ENCODE results near the gene SLC7A9.

SLC7A9 gene

DNA sequence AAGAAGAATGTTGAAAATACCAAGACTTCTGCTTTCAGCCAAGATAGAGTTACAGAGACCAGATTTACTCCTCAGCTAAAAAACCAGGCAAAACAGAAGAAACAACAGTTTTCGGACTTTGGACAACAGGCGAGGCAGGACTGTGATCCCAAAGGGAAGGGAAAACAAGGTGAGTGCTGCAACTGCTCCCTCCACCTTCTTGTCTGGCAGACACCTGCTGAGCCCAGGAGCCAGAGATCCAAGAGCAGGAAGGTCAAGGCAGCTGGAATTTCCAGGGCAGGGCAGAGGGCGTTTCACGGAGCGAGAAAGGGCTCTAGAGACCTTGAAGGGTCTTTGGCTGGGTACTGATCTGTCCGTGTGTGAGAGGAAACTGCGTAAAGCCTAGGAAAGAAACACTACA is 32.9 kb upstream of the SLC7A9 start:
- H3K27ac ChIP-seq (ENCODE audit: low read length): no peak overlapping the region
- H3K36me3 ChIP-seq (ENCODE audit: control insufficient read depth in 2 of 2, insufficient read depth in 2 of 2, low read length in 2 of 2): peaks cover 22 to 23% of the 10 kb centered on the region in 2 donors

DNA sequence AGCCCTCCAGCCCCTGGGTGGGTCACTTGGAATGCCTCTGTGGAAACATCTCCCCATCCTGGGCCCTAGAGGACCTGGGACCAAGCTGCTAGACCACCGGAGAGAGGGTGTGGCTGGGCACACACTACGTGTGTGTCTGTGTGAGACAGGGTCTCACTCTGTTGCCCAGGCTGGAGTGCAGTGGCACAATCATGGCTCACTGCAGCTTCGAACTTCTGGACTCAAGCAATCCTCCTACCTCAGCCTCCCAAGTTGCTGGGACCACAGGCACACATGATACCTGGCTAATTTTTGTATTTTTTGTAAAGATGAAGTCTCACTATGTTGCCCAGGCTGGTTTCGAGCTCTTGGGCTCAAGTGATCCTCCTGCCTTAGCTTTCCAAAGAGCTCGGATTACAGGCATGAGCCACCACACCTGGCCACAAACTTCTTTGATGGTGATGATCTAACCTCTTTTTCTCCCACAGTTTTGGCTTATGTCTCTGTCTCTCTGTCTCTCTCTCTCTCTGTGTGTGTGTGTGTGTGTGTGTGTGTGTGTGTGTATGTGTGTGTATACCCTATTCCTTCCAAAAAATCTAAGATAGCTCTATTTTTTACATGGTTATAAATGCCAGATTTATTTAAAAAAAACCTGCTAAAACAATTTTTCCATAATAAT is 32.1 kb upstream of the SLC7A9 start:
- H3K9me3 ChIP-seq (ENCODE audit: control insufficient read depth in 2 of 2, low read length in 2 of 2): peaks cover 6% of the 10 kb centered on the region in 2 donors
- H3K27me3 ChIP-seq (ENCODE audit: control insufficient read depth in 1 of 2, insufficient read depth in 2 of 2, low read length in 2 of 2): no peaks in the 10 kb centered on the region
- no peaks in the 10 kb centered on the region for H3K4me1 ChIP-seq (ENCODE audit: control insufficient read depth, insufficient read depth, low read length)
- H3K9ac ChIP-seq (ENCODE audit: low read length in 2 of 2): no peak overlapping the region
- H3K36me3 ChIP-seq (ENCODE audit: control insufficient read depth in 2 of 2, insufficient read depth in 2 of 2, low read length in 2 of 2): peaks cover 20 to 26% of the 10 kb centered on the region in 2 donors
- no peak overlapping the region for H3K27ac ChIP-seq (ENCODE audit: low read length)
- H3K4me3 ChIP-seq (ENCODE audit: low read length in 2 of 2): no peak overlapping the region

More for the DNA sequence above, 32.9 kb upstream of the SLC7A9 start:
- Histone ChIP-seq H3K4me1 (ENCODE audit: control insufficient read depth, insufficient read depth, low read length) (no peaks in the 10 kb centered on the region), H3K27me3 (ENCODE audit: control insufficient read depth in 1 of 2, insufficient read depth in 2 of 2, low read length in 2 of 2) (no peaks in the 10 kb centered on the region), H3K9me3 (ENCODE audit: control insufficient read depth in 2 of 2, low read length in 2 of 2) (peaks cover 6% of the 10 kb centered on the region in 2 donors), H3K9ac (ENCODE audit: low read length in 2 of 2) (no peak overlapping the region), H3K4me3 (ENCODE audit: low read length in 2 of 2) (no peak overlapping the region)

DNA sequence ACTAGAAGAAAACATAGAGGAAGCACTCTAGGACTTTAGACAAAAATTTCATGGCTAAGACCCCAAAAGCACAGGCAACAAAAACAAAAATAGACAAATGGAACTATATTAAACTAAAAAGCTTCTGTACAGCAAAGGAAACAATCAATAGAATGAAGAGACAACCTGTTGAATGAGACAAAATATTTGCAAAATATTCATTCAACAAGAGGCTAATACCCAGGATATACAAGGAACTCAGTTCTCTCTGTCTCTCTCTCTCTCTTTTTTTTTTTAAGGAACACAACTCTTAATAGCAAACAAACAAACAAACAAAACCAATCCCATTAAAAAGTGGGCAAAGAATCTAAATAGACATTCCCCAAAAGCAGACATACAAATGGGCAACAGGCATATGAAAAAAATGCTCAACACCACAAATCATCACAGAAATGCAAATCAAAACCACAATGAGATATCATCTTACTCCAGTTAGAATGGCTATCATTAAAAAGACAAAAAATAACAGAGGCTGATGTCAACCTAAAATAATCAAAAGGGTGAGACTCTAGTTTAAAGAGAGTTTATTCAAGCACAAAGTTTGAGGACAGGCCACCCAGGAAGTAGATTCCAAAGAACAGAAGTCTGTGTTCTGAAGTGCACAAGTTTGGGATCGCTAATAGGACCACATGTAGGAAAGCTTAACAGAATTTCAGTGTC is 27.1 kb upstream of the SLC7A9 start:
- no peak overlapping the region for H3K27ac ChIP-seq (ENCODE audit: low read length)
- H3K9ac ChIP-seq (ENCODE audit: low read length in 2 of 2): no peak overlapping the region
- no peak overlapping the region for H3K4me3 ChIP-seq (ENCODE audit: low read length in 2 of 2)
- H3K36me3 ChIP-seq (ENCODE audit: control insufficient read depth in 2 of 2, insufficient read depth in 2 of 2, low read length in 2 of 2): peaks cover 23 to 32% of the 10 kb centered on the region in 2 donors
- H3K27me3 ChIP-seq (ENCODE audit: control insufficient read depth in 1 of 2, insufficient read depth in 2 of 2, low read length in 2 of 2): no peaks in the 10 kb centered on the region
- no peaks in the 10 kb centered on the region for H3K4me1 ChIP-seq (ENCODE audit: control insufficient read depth, insufficient read depth, low read length)
- H3K9me3 ChIP-seq (ENCODE audit: control insufficient read depth in 2 of 2, low read length in 2 of 2): peaks cover 4 to 6% of the 10 kb centered on the region in 2 donors

DNA sequence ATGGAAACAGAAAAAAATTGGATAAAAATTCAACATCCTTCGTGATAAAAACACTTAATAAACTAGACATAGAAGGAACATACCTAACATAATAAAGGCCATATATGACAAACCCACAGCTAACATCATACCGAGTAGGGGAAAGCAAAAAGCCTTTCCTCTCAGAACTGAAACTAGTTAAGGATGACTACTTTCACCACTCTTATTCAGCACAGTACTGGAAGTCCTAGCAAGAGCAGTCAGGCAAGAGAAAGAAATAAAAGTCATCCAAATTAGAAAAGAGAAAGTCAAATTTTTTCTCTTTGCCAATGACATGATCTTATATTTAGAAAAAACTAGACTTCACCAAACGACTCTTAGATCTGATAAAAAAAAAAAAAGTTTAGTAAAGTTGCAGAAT is 25.8 kb upstream of the SLC7A9 start:
- no peak overlapping the region for H3K4me3 ChIP-seq (ENCODE audit: low read length in 2 of 2)
- no peak overlapping the region for H3K9ac ChIP-seq (ENCODE audit: low read length in 2 of 2)
- H3K27ac ChIP-seq (ENCODE audit: low read length): no peak overlapping the region
- no peaks in the 10 kb centered on the region for H3K4me1 ChIP-seq (ENCODE audit: control insufficient read depth, insufficient read depth, low read length)
- peaks cover 6 to 9% of the 10 kb centered on the region in 2 donors for H3K9me3 ChIP-seq (ENCODE audit: control insufficient read depth in 2 of 2, low read length in 2 of 2)
- peaks cover 20 to 32% of the 10 kb centered on the region in 2 donors for H3K36me3 ChIP-seq (ENCODE audit: control insufficient read depth in 2 of 2, insufficient read depth in 2 of 2, low read length in 2 of 2)
- H3K27me3 ChIP-seq (ENCODE audit: control insufficient read depth in 1 of 2, insufficient read depth in 2 of 2, low read length in 2 of 2): no peaks in the 10 kb centered on the region

DNA sequence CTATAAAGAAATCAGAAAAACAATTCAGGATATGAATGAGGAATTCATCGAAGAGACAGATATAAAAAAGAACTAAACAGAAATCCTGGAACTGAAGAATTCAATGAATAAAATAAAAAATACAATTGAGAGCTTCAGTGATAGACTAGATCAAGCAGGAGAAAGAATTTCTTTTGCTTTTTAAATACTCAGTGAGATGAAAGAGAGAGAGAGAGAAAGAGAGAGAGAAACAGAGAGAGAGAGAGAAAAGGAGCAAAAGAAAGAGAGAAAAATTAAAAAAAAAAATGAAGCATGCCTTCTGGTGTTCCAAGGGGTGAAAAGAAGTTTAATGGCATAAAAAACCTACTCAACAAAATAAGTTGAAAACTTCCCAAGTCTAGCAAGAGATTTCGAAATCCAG is 22.0 kb upstream of the SLC7A9 start:
- Histone ChIP-seq H3K9me3 (ENCODE audit: control insufficient read depth in 2 of 2, low read length in 2 of 2) (peaks cover 6 to 9% of the 10 kb centered on the region in 2 donors), H3K4me3 (ENCODE audit: low read length in 2 of 2) (no peak overlapping the region), H3K4me1 (ENCODE audit: control insufficient read depth, insufficient read depth, low read length) (no peaks in the 10 kb centered on the region), H3K36me3 (ENCODE audit: control insufficient read depth in 2 of 2, insufficient read depth in 2 of 2, low read length in 2 of 2) (peaks cover 12 to 28% of the 10 kb centered on the region in 2 donors), H3K27me3 (ENCODE audit: control insufficient read depth in 1 of 2, insufficient read depth in 2 of 2, low read length in 2 of 2) (no peaks in the 10 kb centered on the region), H3K27ac (ENCODE audit: low read length) (no peak overlapping the region), H3K9ac (ENCODE audit: low read length in 2 of 2) (no peak overlapping the region)

DNA sequence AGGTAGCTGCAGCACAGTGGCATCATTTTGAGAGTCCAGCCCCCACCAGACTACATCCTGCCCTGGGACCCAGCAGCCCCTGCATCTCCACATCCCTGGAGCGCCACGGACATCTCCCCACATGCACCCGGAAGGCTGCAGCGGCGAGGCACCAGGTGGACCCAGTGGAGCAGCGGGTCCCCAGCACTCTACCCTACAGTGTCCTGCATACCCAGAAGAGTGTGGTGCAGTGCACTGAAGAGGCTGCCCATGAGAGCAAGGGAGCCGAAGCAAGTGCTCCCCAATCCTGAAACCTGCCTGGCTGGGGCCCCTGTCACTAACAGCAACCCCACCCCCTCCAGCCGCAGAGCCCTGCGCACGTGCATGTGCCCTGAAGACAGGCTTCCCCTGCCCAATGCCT is 21.3 kb upstream of the SLC7A9 start:
- H3K27me3 ChIP-seq (ENCODE audit: control insufficient read depth in 1 of 2, insufficient read depth in 2 of 2, low read length in 2 of 2): no peaks in the 10 kb centered on the region
- H3K4me3 ChIP-seq (ENCODE audit: low read length in 2 of 2): no peak overlapping the region
- H3K27ac ChIP-seq (ENCODE audit: low read length): no peak overlapping the region
- peaks cover 6 to 9% of the 10 kb centered on the region in 2 donors for H3K9me3 ChIP-seq (ENCODE audit: control insufficient read depth in 2 of 2, low read length in 2 of 2)
- H3K36me3 ChIP-seq (ENCODE audit: control insufficient read depth in 2 of 2, insufficient read depth in 2 of 2, low read length in 2 of 2): peaks cover 12 to 32% of the 10 kb centered on the region in 2 donors
- H3K4me1 ChIP-seq (ENCODE audit: control insufficient read depth, insufficient read depth, low read length): no peaks in the 10 kb centered on the region
- H3K9ac ChIP-seq (ENCODE audit: low read length in 2 of 2): no peak overlapping the region

DNA sequence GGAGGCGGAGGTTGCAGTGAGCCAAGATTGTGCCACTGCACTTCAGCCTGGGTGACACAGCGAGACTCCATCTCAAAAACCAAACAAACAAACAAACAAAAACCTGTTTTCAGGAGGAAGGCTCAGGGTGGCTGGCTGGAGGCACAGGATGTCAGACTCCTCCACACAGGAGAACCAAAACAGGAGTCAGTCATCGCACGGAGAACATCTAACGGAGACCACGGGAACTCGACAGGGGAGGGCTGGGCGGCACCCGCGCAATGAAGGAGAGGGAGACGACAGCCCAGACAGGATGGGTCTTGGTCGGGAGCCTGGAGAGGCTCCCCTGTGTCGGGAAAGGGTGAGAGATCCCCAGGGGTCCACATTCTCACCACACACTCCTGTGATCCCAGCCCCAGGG is 20.8 kb upstream of the SLC7A9 start:
- Histone ChIP-seq H3K36me3 (ENCODE audit: control insufficient read depth in 2 of 2, insufficient read depth in 2 of 2, low read length in 2 of 2) (peaks cover 16 to 32% of the 10 kb centered on the region in 2 donors), H3K27ac (ENCODE audit: low read length) (no peak overlapping the region), H3K27me3 (ENCODE audit: control insufficient read depth in 1 of 2, insufficient read depth in 2 of 2, low read length in 2 of 2) (no peaks in the 10 kb centered on the region), H3K4me3 (ENCODE audit: low read length in 2 of 2) (no peak overlapping the region), H3K9me3 (ENCODE audit: control insufficient read depth in 2 of 2, low read length in 2 of 2) (peaks cover 6 to 9% of the 10 kb centered on the region in 2 donors), H3K4me1 (ENCODE audit: control insufficient read depth, insufficient read depth, low read length) (no peaks in the 10 kb centered on the region), H3K9ac (ENCODE audit: low read length in 2 of 2) (no peak overlapping the region)

DNA sequence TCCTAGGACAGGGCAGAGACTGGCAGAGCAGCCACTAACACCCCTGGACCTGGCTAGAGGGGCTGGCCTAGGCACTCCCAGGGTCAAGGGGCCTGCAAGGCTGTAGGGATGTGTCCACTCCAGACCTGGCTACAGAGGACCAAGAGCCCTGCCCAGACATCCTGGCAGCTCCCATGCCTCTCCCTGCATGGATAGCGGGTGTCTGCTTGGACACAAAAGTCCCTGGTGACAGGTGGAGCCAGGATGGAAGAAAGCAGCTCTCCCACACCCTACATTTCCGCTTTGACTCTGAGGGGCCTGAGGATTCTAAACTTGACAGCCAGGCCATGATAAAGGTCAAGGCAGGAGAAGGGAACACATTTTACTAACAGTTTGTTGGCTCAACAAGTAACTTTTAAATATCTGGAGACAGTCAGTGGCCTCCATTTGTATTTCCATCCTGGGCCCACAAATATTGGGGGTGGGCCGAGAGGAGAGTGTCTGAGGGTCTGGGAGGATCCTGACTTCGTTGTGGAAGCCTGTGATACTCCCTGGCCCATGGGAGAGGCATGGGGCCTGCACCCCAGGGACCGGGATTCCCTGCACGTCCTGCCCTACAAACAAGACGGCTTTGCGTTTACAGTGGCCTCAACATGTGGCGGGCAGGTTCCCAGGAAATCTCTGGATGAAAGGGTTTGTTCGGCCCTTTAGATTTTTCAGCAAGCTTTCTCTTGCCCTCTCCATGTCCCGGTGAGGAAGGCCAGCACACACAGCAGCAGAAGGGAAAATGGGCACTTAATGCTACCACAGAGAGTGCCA is 19.8 kb upstream of the SLC7A9 start:
- Histone ChIP-seq H3K4me1 (ENCODE audit: control insufficient read depth, insufficient read depth, low read length) (no peaks in the 10 kb centered on the region), H3K9me3 (ENCODE audit: control insufficient read depth in 2 of 2, low read length in 2 of 2) (peaks cover 6 to 9% of the 10 kb centered on the region in 2 donors), H3K4me3 (ENCODE audit: low read length in 2 of 2) (no peak overlapping the region), H3K9ac (ENCODE audit: low read length in 2 of 2) (no peak overlapping the region), H3K27ac (ENCODE audit: low read length) (no peak overlapping the region), H3K36me3 (ENCODE audit: control insufficient read depth in 2 of 2, insufficient read depth in 2 of 2, low read length in 2 of 2) (peaks cover 16 to 29% of the 10 kb centered on the region in 2 donors), H3K27me3 (ENCODE audit: control insufficient read depth in 1 of 2, insufficient read depth in 2 of 2, low read length in 2 of 2) (no peaks in the 10 kb centered on the region)

DNA sequence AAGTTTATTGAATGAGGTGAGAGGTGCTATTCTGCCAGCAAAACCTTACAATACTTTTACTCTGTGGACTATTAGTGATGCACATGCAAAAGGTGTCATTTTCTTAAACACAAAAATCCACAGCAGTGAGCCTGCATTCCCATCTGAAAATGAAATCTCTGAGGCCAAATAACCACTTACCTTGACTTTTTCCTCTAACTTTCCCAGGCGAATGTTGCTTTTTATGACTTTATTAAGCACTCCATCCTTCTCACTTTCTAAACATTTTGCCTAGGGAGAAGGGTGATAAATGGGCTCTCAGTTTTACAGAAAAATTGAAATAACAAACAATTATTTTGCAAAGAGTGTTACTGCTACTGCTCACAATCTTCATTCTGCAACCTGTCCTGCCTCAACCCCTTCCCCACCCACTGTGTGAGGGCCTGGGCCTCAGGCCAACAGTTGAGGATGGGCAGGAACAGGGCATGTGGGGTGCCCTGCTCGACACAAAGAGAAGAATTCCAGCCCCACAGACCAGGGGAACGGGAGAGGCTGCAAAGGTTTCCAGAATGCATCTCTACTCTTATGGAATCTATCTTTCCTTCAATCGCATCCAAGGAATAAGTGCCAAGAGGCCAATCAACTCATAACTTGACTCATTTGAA is 18.1 kb upstream of the SLC7A9 start:
- H3K36me3 ChIP-seq (ENCODE audit: control insufficient read depth in 2 of 2, insufficient read depth in 2 of 2, low read length in 2 of 2): peaks cover 7 to 21% of the 10 kb centered on the region in 2 donors
- H3K27me3 ChIP-seq (ENCODE audit: control insufficient read depth in 1 of 2, insufficient read depth in 2 of 2, low read length in 2 of 2): no peaks in the 10 kb centered on the region
- no peak overlapping the region for H3K4me3 ChIP-seq (ENCODE audit: low read length in 2 of 2)
- no peak overlapping the region for H3K9ac ChIP-seq (ENCODE audit: low read length in 2 of 2)
- H3K27ac ChIP-seq (ENCODE audit: low read length): no peak overlapping the region
- H3K4me1 ChIP-seq (ENCODE audit: control insufficient read depth, insufficient read depth, low read length): no peaks in the 10 kb centered on the region
- H3K9me3 ChIP-seq (ENCODE audit: control insufficient read depth in 2 of 2, low read length in 2 of 2): peaks cover 0 to 4% of the 10 kb centered on the region in 2 donors

DNA sequence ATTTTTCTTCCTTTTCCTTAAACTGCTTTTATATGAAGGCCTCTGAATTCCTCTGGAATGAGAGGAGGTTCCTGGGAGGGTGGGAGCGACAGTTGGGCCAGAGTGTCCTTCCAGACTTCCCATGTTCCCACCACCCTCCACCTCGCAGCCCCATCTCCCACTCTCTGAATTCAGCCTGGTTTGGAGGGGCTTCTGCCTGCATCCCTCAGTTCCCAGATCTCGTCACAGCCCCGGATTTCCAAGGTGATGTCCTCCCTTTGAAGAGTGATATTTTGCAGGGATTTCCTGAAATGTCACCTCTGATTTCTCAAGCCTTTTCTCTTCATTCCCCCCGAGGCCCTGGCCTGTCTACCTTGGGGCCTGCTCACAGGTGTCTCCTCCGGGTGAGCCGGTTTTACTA is 16.7 kb upstream of the SLC7A9 start:
- Histone ChIP-seq H3K27ac (ENCODE audit: low read length) (no peak overlapping the region), H3K9me3 (ENCODE audit: control insufficient read depth in 2 of 2, low read length in 2 of 2) (peaks cover 0 to 4% of the 10 kb centered on the region in 2 donors), H3K9ac (ENCODE audit: low read length in 2 of 2) (no peak overlapping the region), H3K4me3 (ENCODE audit: low read length in 2 of 2) (no peak overlapping the region), H3K36me3 (ENCODE audit: control insufficient read depth in 2 of 2, insufficient read depth in 2 of 2, low read length in 2 of 2) (peaks cover 7 to 23% of the 10 kb centered on the region in 2 donors), H3K27me3 (ENCODE audit: control insufficient read depth in 1 of 2, insufficient read depth in 2 of 2, low read length in 2 of 2) (no peaks in the 10 kb centered on the region), H3K4me1 (ENCODE audit: control insufficient read depth, insufficient read depth, low read length) (no peaks in the 10 kb centered on the region)
